ENCODE results near the gene ACTL10.

GRCh38 chr20:33704197-33704924 lies 37.6 kb downstream of the ACTL10 start:
- no peak for TF ChIP-seq POLR2A (IDR thresholded peaks at IDR 0.05)
- TF ChIP-seq CTCF (IDR thresholded peaks at IDR 0.05 in 8 of 11, conservative IDR thresholded peaks at IDR 0.05 in 3 of 11): no peak
